HUES48 (cell line): Measurements from ENCODE around the gene HMGN3.
"Not testable (repeated sequence)": the region's sequence is repeated elsewhere in the genome, so short reads cannot be mapped to it uniquely, and the experiment has no call there.

Experiments
- H3K27ac ChIP-seq: one replicate; pipeline ENCODE4 v1.7.0; 2013; ENCODE audit warnings: low read depth, low read length, inconsistent platforms
- H3K27me3 ChIP-seq: 2 replicates; pipeline ENCODE4 v1.6.1; 2013; ENCODE audit warnings: mild to moderate bottlenecking, low read length; ENCODE audit not compliant: control insufficient read depth, insufficient read depth
- H3K36me3 ChIP-seq: 2 replicates; pipeline ENCODE4 v1.6.1; 2013; ENCODE audit warnings: low read length; ENCODE audit not compliant: control insufficient read depth, insufficient read depth
- H3K4me1 ChIP-seq: 2 replicates; pipeline ENCODE4 v1.6.1; 2013; ENCODE audit warnings: mild to moderate bottlenecking, low read length; ENCODE audit not compliant: control insufficient read depth, insufficient read depth
- H3K4me3 ChIP-seq: 2 replicates; pipeline ENCODE4 v1.5.1; 2013; ENCODE audit warnings: mild to moderate bottlenecking, low read depth, low read length
- H3K9ac ChIP-seq: 2 replicates; pipeline ENCODE4 v1.6.1; 2013; ENCODE audit warnings: mild to moderate bottlenecking, low read depth, low read length, moderate library complexity
- H3K9me3 ChIP-seq: 2 replicates; pipeline ENCODE4 v1.6.1; 2013; ENCODE audit warnings: low read length; ENCODE audit not compliant: control insufficient read depth, insufficient read depth

Gene HMGN3

DNA sequence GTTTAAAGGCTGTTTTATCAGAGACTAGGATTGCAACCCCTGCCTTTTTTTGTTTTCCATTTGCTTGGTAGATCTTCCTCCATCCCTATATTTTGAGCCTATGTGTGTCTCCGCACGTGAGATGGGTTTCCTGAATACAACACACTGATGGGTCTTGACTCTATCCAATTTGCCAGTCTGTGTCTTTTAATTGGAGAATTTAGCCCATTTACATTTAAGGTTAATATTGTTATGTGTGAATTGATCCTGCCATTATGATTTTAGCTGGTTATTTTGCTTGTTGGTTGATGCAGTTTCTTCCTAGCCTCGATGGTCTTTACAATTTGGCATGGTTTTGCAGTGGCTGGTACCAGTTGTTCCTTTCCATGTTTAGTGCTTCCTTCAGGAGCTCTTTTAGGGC, 20.6 kb upstream of the HMGN3 start:
- not testable (repeated sequence) for H3K27me3 ChIP-seq, H3K36me3 ChIP-seq, H3K9ac ChIP-seq, H3K4me1 ChIP-seq, H3K9me3 ChIP-seq, H3K4me3 ChIP-seq, H3K27ac ChIP-seq

- Histone ChIP-seq H3K27me3 (no peaks in the 10 kb centered on the region), H3K27ac (no peak overlapping the region), H3K9ac (no peak overlapping the region), H3K9me3 (peaks cover 5% of the 10 kb centered on the region; the same call in 1 of the 2 replicates), H3K4me1 (no peaks in the 10 kb centered on the region), H3K4me3 (no peak overlapping the region), H3K36me3 (no peaks in the 10 kb centered on the region)
These were observed 16.1 kb upstream of the HMGN3 start for GRCh38 chr6:79250559-79250958.

- Histone ChIP-seq H3K27me3 (no peaks in the 10 kb centered on the region), H3K27ac (no peak overlapping the region), H3K9ac (no peak overlapping the region), H3K4me3 (no peak overlapping the region), H3K9me3 (peaks cover 5% of the 10 kb centered on the region; the same call in 1 of the 2 replicates), H3K4me1 (no peaks in the 10 kb centered on the region), H3K36me3 (no peaks in the 10 kb centered on the region)
These were observed 15.6 kb upstream of the HMGN3 start for GRCh38 chr6:79250107-79250514.

GRCh38 chr6:79249136-79249535, 14.7 kb upstream of the HMGN3 start:
- Histone ChIP-seq H3K27me3 (no peaks in the 10 kb centered on the region), H3K9me3 (peaks cover 5% of the 10 kb centered on the region; the same call in 1 of the 2 replicates), H3K4me3 (no peak overlapping the region), H3K27ac (no peak overlapping the region), H3K4me1 (no peaks in the 10 kb centered on the region), H3K9ac (no peak overlapping the region), H3K36me3 (no peaks in the 10 kb centered on the region)

- H3K27ac ChIP-seq, result no peak overlapping the region
- H3K36me3 ChIP-seq, result no peaks in the 10 kb centered on the region
- H3K4me1 ChIP-seq, result no peaks in the 10 kb centered on the region
- H3K9me3 ChIP-seq, result peaks cover 5% of the 10 kb centered on the region; the same call in 1 of the 2 replicates
- no peaks in the 10 kb centered on the region for H3K27me3 ChIP-seq
- H3K4me3 ChIP-seq, result no peak overlapping the region
- H3K9ac ChIP-seq, result no peak overlapping the region
These were observed 12.4 kb upstream of the HMGN3 start for GRCh38 chr6:79246891-79247290.

- H3K36me3 ChIP-seq, result no peaks in the 10 kb centered on the region
- no peak overlapping the region for H3K4me3 ChIP-seq
- no peaks in the 10 kb centered on the region for H3K27me3 ChIP-seq
- no peak overlapping the region for H3K27ac ChIP-seq
- H3K9ac ChIP-seq, result no peak overlapping the region
- H3K4me1 ChIP-seq, result no peaks in the 10 kb centered on the region
- H3K9me3 ChIP-seq, result peaks cover 1% of the 10 kb centered on the region; the same call in 1 of the 2 replicates
These were observed 6.7 kb upstream of the HMGN3 start for GRCh38 chr6:79241228-79241627.

DNA sequence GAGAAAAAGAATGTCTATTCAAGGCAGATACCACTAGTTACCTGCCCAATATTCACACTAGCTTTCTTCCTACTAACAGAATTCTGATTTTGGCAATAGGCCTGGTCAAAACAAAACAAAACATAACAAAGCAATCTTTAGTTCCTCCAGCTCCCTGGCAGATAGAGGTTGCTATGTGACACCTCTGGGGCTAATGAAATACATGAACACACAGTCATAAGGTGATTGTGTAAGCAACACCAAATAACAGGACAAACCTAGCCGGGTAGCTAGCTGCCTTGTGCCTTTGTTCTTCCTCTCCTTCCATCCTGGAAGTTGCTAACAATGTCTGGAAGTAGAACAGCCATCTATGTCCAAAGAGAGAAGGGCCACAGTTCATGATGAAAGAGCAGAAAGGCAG, 6.0 kb upstream of the HMGN3 start:
- no peak overlapping the region for H3K27ac ChIP-seq
- no peaks in the 10 kb centered on the region for H3K27me3 ChIP-seq
- no peak overlapping the region for H3K4me3 ChIP-seq
- no peaks in the 10 kb centered on the region for H3K9me3 ChIP-seq
- no peak overlapping the region for H3K9ac ChIP-seq
- H3K36me3 ChIP-seq, result no peaks in the 10 kb centered on the region
- no peaks in the 10 kb centered on the region for H3K4me1 ChIP-seq

GRCh38 chr6:79239536-79240168, 5.2 kb upstream of the HMGN3 start:
- H3K27ac ChIP-seq, result no peak overlapping the region
- no peaks in the 10 kb centered on the region for H3K27me3 ChIP-seq
- H3K36me3 ChIP-seq, result no peaks in the 10 kb centered on the region
- no peak overlapping the region for H3K9ac ChIP-seq
- no peaks in the 10 kb centered on the region for H3K9me3 ChIP-seq
- H3K4me1 ChIP-seq, result no peaks in the 10 kb centered on the region
- H3K4me3 ChIP-seq, result no peak overlapping the region

- Histone ChIP-seq H3K27ac (no peak overlapping the region), H3K9me3 (no peaks in the 10 kb centered on the region), H3K4me3 (no peak overlapping the region), H3K4me1 (no peaks in the 10 kb centered on the region), H3K27me3 (no peaks in the 10 kb centered on the region), H3K9ac (no peak overlapping the region), H3K36me3 (no peaks in the 10 kb centered on the region)
These were observed 4.4 kb upstream of the HMGN3 start for GRCh38 chr6:79238919-79239318.

DNA sequence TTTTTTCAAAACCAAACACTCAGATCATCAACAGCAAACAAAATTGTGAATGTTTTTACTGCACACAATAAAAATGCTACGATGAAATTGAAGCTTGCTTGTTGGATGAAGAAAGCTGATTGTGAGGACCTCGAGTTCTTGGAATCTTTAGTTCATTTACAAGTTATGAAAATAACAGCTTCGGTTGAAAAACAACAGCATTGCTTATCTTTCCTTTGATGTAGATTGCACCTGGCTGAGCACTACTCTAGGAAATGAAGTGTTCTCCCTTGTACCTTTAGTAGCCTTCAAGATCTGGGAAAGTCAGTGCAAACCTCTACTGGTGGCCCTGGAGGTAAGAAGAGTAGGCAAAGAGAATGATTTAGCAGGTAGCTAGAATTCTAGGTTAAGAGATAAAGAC, 2.2 kb upstream of the HMGN3 start:
- Histone ChIP-seq H3K27ac (no peak overlapping the region), H3K36me3 (peaks cover 8% of the 10 kb centered on the region), H3K27me3 (no peaks in the 10 kb centered on the region), H3K4me1 (0 out of 2 replicates have a peak, but pooled peaks cover 5% of the 10 kb centered on the region), H3K9me3 (no peaks in the 10 kb centered on the region), H3K4me3 (no peak overlapping the region), H3K9ac (no peak overlapping the region)

GRCh38 chr6:79233611-79234149, 802 bp downstream of the HMGN3 start:
- H3K36me3 ChIP-seq, result peaks cover 8% of the 10 kb centered on the region
- H3K27ac ChIP-seq, result peak overlapping the region; percentile 75
- H3K4me3 ChIP-seq, result peak overlapping the region; percentile 86
- H3K4me1 ChIP-seq, result 0 out of 2 replicates have a peak, but pooled peaks cover 5% of the 10 kb centered on the region
- H3K27me3 ChIP-seq, result no peaks in the 10 kb centered on the region
- no peaks in the 10 kb centered on the region for H3K9me3 ChIP-seq
- H3K9ac ChIP-seq, result peak overlapping the region; percentile 79
